Parathyroid adenoma (tissue), 2 donors: ENCODE measurements around the gene P2RX6.

Experiments
- H2AFZ ChIP-seq: fragments of 300-600 bp; sonication (generic); one replicate; pipeline ENCODE4 v1.7.0; 2017; ENCODE audit warnings: antibody characterized with exemption, mild to moderate bottlenecking
- H3K27ac ChIP-seq: fragments of 300-600 bp; sonication (generic); one replicate; pipeline ENCODE4 v1.7.0; 2017
- H3K27me3 ChIP-seq: fragments of 300-600 bp; sonication (generic); one replicate; pipeline ENCODE4 v1.7.0; 2017; ENCODE audit warnings: low read length; ENCODE audit not compliant: control insufficient read depth, insufficient read depth
- H3K36me3 ChIP-seq: fragments of 300-600 bp; sonication (generic); one replicate; pipeline ENCODE4 v1.7.0; 2017; ENCODE audit warnings: low read length; ENCODE audit not compliant: control insufficient read depth, insufficient read depth
- H3K4me1 ChIP-seq: fragments of 300-600 bp; sonication (generic); one replicate; pipeline ENCODE4 v1.7.0; 2017; ENCODE audit warnings: control low read depth
- H3K4me2 ChIP-seq: fragments of 300-600 bp; sonication (generic); one replicate; pipeline ENCODE4 v1.7.0; 2017; ENCODE audit warnings: low read length
- H3K4me3 ChIP-seq: fragments of 300-600 bp; sonication (generic); one replicate; pipeline ENCODE4 v1.7.0; 2017; ENCODE audit warnings: low read depth, low read length
- H3K79me2 ChIP-seq: fragments of 300-600 bp; sonication (generic); one replicate; pipeline ENCODE4 v1.7.0; 2017; ENCODE audit warnings: control low read depth
- H3K9ac ChIP-seq: fragments of 300-600 bp; sonication (generic); one replicate; pipeline ENCODE4 v1.7.0; 2017; ENCODE audit warnings: mild to moderate bottlenecking
- H3K9me3 ChIP-seq: fragments of 300-600 bp; sonication (generic); one replicate; pipeline ENCODE4 v1.7.0; 2017; ENCODE audit warnings: low read length; ENCODE audit not compliant: control insufficient read depth
- TF ChIP-seq, protein P1 (sequence below): fragments of 300-600 bp; sonication (generic); IDR thresholded peaks from one replicate; pipeline ENCODE4 v1.7.0; 2017; ENCODE audit warnings: antibody characterized with exemption, mild to moderate bottlenecking
- donor health status: primary hyperparathyroidism.

P2RX6 gene

DNA sequence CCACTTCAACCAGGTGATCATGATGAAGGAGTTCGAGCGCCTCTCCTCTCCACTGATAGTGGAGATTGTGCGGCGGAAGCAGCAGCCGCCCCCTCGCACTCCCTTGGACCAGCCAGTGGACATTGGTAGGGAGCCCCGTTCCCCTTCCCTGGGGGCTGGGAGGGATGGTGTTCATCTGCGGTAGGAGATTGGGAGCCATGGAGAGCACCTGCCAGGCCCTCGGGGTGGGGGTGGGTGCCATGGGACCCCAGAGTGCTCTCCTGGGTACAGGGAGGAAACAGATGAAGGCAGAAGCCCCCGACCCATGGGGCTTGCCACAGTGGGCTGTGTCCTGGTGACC lies 20.1 kb upstream of the P2RX6 start:
- Histone ChIP-seq H3K27ac (no peak overlapping the region), H3K36me3 (no peaks in the 10 kb centered on the region), H3K27me3 (no peaks in the 10 kb centered on the region), H3K79me2 (no peaks in the 10 kb centered on the region), H3K9ac (no peak overlapping the region), H3K4me2 (no peak overlapping the region), H3K9me3 (no peaks in the 10 kb centered on the region), H3K4me1 (no peaks in the 10 kb centered on the region), H2AFZ (no peak overlapping the region), H3K4me3 (no peak overlapping the region)
- TF ChIP-seq, protein P1, sequence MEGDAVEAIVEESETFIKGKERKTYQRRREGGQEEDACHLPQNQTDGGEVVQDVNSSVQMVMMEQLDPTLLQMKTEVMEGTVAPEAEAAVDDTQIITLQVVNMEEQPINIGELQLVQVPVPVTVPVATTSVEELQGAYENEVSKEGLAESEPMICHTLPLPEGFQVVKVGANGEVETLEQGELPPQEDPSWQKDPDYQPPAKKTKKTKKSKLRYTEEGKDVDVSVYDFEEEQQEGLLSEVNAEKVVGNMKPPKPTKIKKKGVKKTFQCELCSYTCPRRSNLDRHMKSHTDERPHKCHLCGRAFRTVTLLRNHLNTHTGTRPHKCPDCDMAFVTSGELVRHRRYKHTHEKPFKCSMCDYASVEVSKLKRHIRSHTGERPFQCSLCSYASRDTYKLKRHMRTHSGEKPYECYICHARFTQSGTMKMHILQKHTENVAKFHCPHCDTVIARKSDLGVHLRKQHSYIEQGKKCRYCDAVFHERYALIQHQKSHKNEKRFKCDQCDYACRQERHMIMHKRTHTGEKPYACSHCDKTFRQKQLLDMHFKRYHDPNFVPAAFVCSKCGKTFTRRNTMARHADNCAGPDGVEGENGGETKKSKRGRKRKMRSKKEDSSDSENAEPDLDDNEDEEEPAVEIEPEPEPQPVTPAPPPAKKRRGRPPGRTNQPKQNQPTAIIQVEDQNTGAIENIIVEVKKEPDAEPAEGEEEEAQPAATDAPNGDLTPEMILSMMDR = no peak

DNA sequence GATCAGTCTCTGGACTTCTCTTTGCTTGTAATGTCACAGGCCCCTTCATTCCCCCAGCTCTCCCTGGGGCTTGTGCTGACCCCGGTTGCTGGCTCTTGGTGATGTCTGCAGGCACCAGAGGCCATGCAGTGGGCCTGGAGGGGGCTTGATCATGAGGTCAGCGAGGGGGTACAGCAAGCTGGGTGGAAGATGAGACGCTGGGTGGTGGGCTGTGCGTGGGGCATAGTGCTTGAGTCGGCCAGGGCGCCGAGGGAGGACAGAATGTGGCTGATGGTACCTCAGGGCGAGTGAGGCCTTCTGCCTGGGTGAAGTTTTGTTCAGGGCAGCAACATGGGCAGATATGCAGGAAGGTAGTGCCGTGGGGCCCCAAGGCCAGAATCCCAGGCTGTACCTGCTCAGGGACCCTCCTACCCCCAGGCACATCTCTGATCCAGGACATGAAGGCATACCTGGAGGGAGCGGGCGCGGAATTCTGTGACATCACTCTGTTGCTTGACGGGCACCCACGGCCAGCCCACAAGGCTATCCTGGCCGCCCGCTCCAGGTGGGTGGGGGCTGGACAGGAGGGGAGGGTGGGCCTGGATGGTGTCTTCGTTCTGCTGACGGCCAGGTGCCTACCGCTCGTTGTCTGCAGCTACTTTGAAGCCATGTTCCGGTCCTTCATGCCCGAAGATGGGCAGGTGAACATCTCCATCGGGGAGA lies 19.5 kb upstream of the P2RX6 start:
- Histone ChIP-seq H3K4me1 (peaks cover 2% of the 10 kb centered on the region), H3K9me3 (no peaks in the 10 kb centered on the region), H2AFZ (no peak overlapping the region), H3K4me3 (no peak overlapping the region), H3K27ac (no peak overlapping the region), H3K36me3 (no peaks in the 10 kb centered on the region), H3K79me2 (no peaks in the 10 kb centered on the region), H3K27me3 (no peaks in the 10 kb centered on the region), H3K9ac (no peak overlapping the region), H3K4me2 (no peak overlapping the region)
- TF ChIP-seq, protein P1 = no peak

DNA sequence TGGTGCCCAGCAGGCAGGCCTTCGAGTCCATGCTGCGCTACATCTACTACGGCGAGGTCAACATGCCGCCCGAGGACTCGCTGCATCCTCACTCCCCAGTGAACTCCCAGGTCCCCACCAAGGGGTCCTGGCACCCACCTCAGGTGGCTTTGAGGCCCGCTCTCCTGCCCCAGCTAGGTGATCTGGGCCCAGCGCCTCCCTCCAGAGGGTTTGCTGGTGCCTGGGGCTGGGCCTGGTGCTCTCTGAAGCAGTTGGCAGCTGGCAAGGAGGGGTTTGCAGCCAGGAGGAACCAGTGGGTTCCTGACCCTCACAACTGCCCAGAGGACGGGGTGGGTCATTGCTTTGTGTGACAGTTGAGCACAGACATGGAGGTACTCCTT lies 18.9 kb upstream of the P2RX6 start:
- TF ChIP-seq, protein P1 = no peak
- Histone ChIP-seq H3K36me3 (no peaks in the 10 kb centered on the region), H2AFZ (no peak overlapping the region), H3K4me3 (no peak overlapping the region), H3K79me2 (no peaks in the 10 kb centered on the region), H3K27me3 (no peaks in the 10 kb centered on the region), H3K4me1 (peaks cover 4% of the 10 kb centered on the region), H3K27ac (no peak overlapping the region), H3K4me2 (no peak overlapping the region), H3K9ac (no peak overlapping the region), H3K9me3 (no peaks in the 10 kb centered on the region)

DNA sequence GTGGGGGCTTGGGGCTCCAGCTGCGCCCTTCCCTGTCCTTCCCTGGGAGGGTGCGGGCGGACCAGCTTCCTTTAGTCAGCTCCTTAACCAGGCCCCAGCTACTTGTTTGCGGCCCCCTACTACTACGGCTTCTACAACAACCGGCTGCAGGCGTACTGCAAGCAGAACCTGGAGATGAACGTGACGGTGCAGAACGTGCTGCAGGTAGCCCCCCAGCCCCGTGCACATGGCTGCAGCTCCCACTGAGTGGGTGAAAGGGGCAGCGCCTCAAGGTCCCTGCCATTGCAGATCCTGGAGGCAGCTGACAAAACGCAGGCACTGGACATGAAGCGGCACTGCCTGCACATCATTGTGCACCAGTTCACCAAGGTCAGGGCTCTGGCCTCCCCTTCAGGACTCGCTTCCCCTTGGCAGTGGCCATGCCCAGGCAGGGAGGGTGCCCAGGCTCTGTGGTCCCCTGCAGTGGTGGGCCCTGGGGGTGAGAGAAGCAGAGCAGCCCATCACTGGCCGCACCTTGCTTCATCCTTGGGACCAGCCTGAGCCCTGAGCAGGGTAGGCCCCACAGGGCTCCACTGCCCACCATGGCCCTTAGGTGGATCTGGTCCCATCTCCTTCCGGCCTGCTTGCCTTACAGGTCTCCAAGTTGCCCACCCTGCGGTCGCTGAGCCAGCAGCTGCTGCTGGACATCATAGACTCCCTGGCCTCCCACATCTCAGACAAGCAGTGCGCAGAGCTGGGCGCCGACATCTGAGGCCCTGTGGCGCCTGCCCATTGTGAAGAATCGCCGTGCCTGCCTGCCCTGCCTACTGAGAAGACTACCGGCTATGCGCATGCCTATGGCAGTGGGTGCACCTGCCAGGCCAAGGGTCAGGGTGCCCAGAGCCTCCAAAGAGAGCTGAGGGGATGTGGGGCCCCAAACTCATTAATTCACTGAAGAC lies 18.1 kb upstream of the P2RX6 start:
- TF ChIP-seq, protein P1 = no peak
- peaks cover 4% of the 10 kb centered on the region for H3K4me1 ChIP-seq
- H3K27ac ChIP-seq = no peak overlapping the region
- H3K27me3 ChIP-seq = no peaks in the 10 kb centered on the region
- no peaks in the 10 kb centered on the region for H3K79me2 ChIP-seq
- H3K4me3 ChIP-seq = no peak overlapping the region
- no peak overlapping the region for H2AFZ ChIP-seq
- H3K9me3 ChIP-seq = no peaks in the 10 kb centered on the region
- H3K9ac ChIP-seq = no peak overlapping the region
- no peak overlapping the region for H3K4me2 ChIP-seq
- H3K36me3 ChIP-seq = no peaks in the 10 kb centered on the region
